Type B pancreatic cell (in vitro differentiated cells): ENCODE results near the gene SELENON. TPM values are rescaled to one million over a fixed set of nuclear protein-coding genes. Genes with fewer than 3 reads are reported as not detected.

Experiments
- DNase-seq: peaks from one replicate; pipeline ENCODE4 v3.0.0; 2021; ENCODE audit warnings: mixed read lengths; ENCODE audit not compliant: unreplicated experiment; ENCODE audit errors: extremely low spot score
- H3K27ac Mint-ChIP-seq: 2 replicates; pipeline ENCODE4 v1.8.0; 2021; ENCODE audit warnings: mild to moderate bottlenecking, mixed read lengths
- H3K27me3 Mint-ChIP-seq: 2 replicates; pipeline ENCODE4 v1.8.0; 2021; ENCODE audit warnings: mixed read lengths
- H3K36me3 Mint-ChIP-seq: 2 replicates; pipeline ENCODE4 v1.8.0; 2021; ENCODE audit warnings: mixed read lengths
- H3K4me1 Mint-ChIP-seq: one replicate; pipeline ENCODE4 v1.8.0; 2021; ENCODE audit warnings: mixed read lengths; ENCODE audit not compliant: unreplicated experiment
- H3K4me3 Mint-ChIP-seq: 2 replicates; pipeline ENCODE4 v1.8.0; 2021; ENCODE audit warnings: mild to moderate bottlenecking, mixed read lengths
- H3K9me3 Mint-ChIP-seq: 2 replicates; pipeline ENCODE4 v1.8.0; 2021; ENCODE audit warnings: mixed read lengths
- CTCF ChIP-seq: fragments of 200-600 bp; sonication (generic); conservative IDR thresholded peaks from 2 replicates; pipeline ENCODE4 v1.5.0; 2021; ENCODE audit warnings: antibody characterized with exemption, mild to moderate bottlenecking
- total RNA-seq: library from RNA; stranded (reverse); gene quantifications from 2 replicates; pipeline ENCODE4 v1.2.1, GENCODE V29; 2021; ENCODE audit warnings: low replicate concordance

Gene SELENON
- total RNA-seq, 1 donor from 2014 or later = 68.7 TPM

- no peak for TF ChIP-seq CTCF
- DNase-seq = peak; percentile 62
- H3K4me1 Mint-ChIP-seq = peaks cover 46% of the 10 kb centered on the region
- peaks cover 32% of the 10 kb centered on the region for H3K36me3 Mint-ChIP-seq
- no peak overlapping the region for H3K27ac Mint-ChIP-seq
- no peak overlapping the region for H3K4me3 Mint-ChIP-seq
- no peaks in the 10 kb centered on the region for H3K27me3 Mint-ChIP-seq
- H3K9me3 Mint-ChIP-seq = no peaks in the 10 kb centered on the region
Observed at GRCh38 chr1:25862785-25863485, 62.9 kb downstream of the SELENON start.

- H3K4me1 Mint-ChIP-seq = peaks cover 40% of the 10 kb centered on the region
- H3K27me3 Mint-ChIP-seq = no peaks in the 10 kb centered on the region
- no peak for TF ChIP-seq CTCF
- DNase-seq = peak; percentile 51
- no peaks in the 10 kb centered on the region for H3K9me3 Mint-ChIP-seq
- H3K36me3 Mint-ChIP-seq = peaks cover 32% of the 10 kb centered on the region
- H3K4me3 Mint-ChIP-seq = no peak overlapping the region
- H3K27ac Mint-ChIP-seq = no peak overlapping the region
Observed at GRCh38 chr1:25863486-25864262, 63.7 kb downstream of the SELENON start.

- Mint-ChIP-seq H3K27me3 (no peaks in the 10 kb centered on the region), H3K4me1 (peaks cover 35% of the 10 kb centered on the region), H3K9me3 (no peaks in the 10 kb centered on the region), H3K36me3 (peaks cover 32% of the 10 kb centered on the region), H3K27ac (peak overlapping the region; percentile 56), H3K4me3 (no peak overlapping the region)
- TF ChIP-seq CTCF = no peak
- no peak for DNase-seq
Observed at GRCh38 chr1:25864434-25864833, 64.4 kb downstream of the SELENON start.

GRCh38 chr1:25866288-25866687, 66.3 kb downstream of the SELENON start:
- DNase-seq = no peak
- H3K27ac Mint-ChIP-seq = peak overlapping the region; percentile 34
- peaks cover 27% of the 10 kb centered on the region for H3K36me3 Mint-ChIP-seq
- no peaks in the 10 kb centered on the region for H3K27me3 Mint-ChIP-seq
- no peak for TF ChIP-seq CTCF
- peaks cover 33% of the 10 kb centered on the region for H3K4me1 Mint-ChIP-seq
- peak overlapping the region; percentile 4 for H3K4me3 Mint-ChIP-seq
- H3K9me3 Mint-ChIP-seq = no peaks in the 10 kb centered on the region

GRCh38 chr1:25867210-25867991, 67.4 kb downstream of the SELENON start:
- DNase-seq = no peak
- H3K4me3 Mint-ChIP-seq = peak overlapping the region; percentile 2
- no peaks in the 10 kb centered on the region for H3K27me3 Mint-ChIP-seq
- H3K27ac Mint-ChIP-seq = peak overlapping the region; percentile 29
- peaks cover 22% of the 10 kb centered on the region for H3K36me3 Mint-ChIP-seq
- H3K4me1 Mint-ChIP-seq = peaks cover 23% of the 10 kb centered on the region
- H3K9me3 Mint-ChIP-seq = no peaks in the 10 kb centered on the region
- no peak for TF ChIP-seq CTCF

Other genes with a start within 250 kb of the SELENON start
- 6.4 and 9.1 TPM in 2 replicates for gene MAN1C1, start 183.4 kb upstream of the SELENON start, total RNA-seq
- 73.5 and 74.5 TPM in 2 replicates for gene MTFR1L, start 19.8 kb downstream of the SELENON start, total RNA-seq
- gene AUNIP, start 59.3 kb downstream of the SELENON start, total RNA-seq = 3.7 and 7.2 TPM in 2 replicates
- 24.3 and 41.0 TPM in 2 replicates for gene PAQR7, start 75.5 kb downstream of the SELENON start, total RNA-seq
- gene STMN1, start 106.2 kb downstream of the SELENON start, total RNA-seq = 219 and 591 TPM in 2 replicates
- gene PAFAH2, start 197.9 kb downstream of the SELENON start, total RNA-seq = 16.7 and 21.1 TPM in 2 replicates
- 0.31 and 4.2 TPM in 2 replicates for gene EXTL1, start 221.6 kb downstream of the SELENON start, total RNA-seq
- 4.4 and 24.4 TPM in 2 replicates for gene SLC30A2, start 245.9 kb downstream of the SELENON start, total RNA-seq